ENCODE results near the gene MRGPRE. TPM values are rescaled to one million over a fixed set of nuclear protein-coding genes. Genes with fewer than 3 reads are reported as not detected.

MRGPRE gene
- total RNA-seq, 6 donors from 2014 or later = 0.26 TPM; not detected in 5

DNA sequence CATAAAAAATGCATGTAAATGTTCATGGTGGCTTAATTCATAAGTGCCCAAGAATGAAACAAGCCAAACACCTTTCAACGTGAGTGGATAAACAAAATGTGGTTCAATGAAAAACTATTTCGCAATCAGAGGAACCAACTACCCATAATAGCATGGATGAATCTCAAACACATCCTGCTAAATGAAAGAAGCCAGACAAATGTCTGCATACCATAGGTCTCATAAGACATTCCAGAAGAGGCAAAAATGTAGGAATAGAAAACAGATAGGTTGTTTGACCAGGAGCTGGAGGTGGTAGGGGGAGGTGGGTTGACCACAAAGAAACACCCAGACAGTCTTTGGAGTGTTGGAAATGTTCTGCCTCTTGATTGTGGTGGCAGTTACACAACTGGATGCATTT lies 53.9 kb downstream of the MRGPRE start:
- DNase-seq = no peak
- Histone ChIP-seq H3K4me1 (no peaks in the 10 kb centered on the region), H3K9me3 (peaks cover 0 to 9% (median 2%) of the 10 kb centered on the region in 4 donors), H3K27me3 (no peaks in the 10 kb centered on the region), H3K4me3 (no peak overlapping the region), H3K27ac (no peak overlapping the region), H3K36me3 (no peaks in the 10 kb centered on the region)
- TF ChIP-seq, protein P1, sequence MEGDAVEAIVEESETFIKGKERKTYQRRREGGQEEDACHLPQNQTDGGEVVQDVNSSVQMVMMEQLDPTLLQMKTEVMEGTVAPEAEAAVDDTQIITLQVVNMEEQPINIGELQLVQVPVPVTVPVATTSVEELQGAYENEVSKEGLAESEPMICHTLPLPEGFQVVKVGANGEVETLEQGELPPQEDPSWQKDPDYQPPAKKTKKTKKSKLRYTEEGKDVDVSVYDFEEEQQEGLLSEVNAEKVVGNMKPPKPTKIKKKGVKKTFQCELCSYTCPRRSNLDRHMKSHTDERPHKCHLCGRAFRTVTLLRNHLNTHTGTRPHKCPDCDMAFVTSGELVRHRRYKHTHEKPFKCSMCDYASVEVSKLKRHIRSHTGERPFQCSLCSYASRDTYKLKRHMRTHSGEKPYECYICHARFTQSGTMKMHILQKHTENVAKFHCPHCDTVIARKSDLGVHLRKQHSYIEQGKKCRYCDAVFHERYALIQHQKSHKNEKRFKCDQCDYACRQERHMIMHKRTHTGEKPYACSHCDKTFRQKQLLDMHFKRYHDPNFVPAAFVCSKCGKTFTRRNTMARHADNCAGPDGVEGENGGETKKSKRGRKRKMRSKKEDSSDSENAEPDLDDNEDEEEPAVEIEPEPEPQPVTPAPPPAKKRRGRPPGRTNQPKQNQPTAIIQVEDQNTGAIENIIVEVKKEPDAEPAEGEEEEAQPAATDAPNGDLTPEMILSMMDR (IDR thresholded peaks at IDR 0.05) = no peak
- TF ChIP-seq EP300 (IDR thresholded peaks at IDR 0.05) = no peak
- WGBS, 2 donors = 40 to 42% methylated on average over 2 of the region's 2 CpGs
- ATAC-seq (ENCODE audit: low FRiP score in 2 of 2) = no peak

DNA sequence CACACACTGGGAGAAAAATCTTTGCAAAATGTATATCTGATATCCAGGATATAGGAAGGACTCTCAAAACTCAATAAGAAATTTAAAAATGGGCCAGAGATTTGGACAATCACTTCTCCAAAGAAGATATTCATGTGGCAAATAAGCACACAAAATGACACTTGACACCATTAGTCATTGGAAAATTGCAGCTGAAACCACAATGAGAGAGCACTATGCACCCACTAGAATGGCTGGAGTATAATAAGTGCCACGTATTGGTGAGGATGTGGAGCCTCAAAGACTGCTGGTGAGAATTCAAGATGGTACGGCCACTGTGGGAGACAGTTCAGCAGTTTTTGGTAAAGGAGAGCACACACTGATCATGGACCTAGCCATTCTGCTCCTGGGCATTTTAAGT lies 54.3 kb downstream of the MRGPRE start:
- no peak for DNase-seq
- ATAC-seq (ENCODE audit: low FRiP score in 2 of 2) = no peak
- Histone ChIP-seq H3K27me3 (no peaks in the 10 kb centered on the region), H3K36me3 (no peaks in the 10 kb centered on the region), H3K9me3 (peaks cover 0 to 9% (median 2%) of the 10 kb centered on the region in 4 donors), H3K27ac (no peak overlapping the region), H3K4me1 (no peaks in the 10 kb centered on the region), H3K4me3 (no peak overlapping the region)
- 66 to 74% methylated on average over 2 of the region's 2 CpGs for WGBS, 2 donors
- TF ChIP-seq POLR2A (IDR thresholded peaks at IDR 0.05) (no peak), EP300 (IDR thresholded peaks at IDR 0.05) (no peak), POLR2AphosphoS5 (IDR thresholded peaks at IDR 0.05) (no peak)
- TF ChIP-seq, protein P1 (IDR thresholded peaks at IDR 0.05) = no peak

Other genes starting within 250 kb of the MRGPRE start
- 100 to 1,000 TPM in 3 of 6 donors, 10 to 100 TPM in 3; 81.1 to 194 (median 103) TPM for gene NAP1L4, start 240.1 kb downstream of the MRGPRE start, total RNA-seq
- 10 to 100 TPM; 28.9 to 54.1 (median 43.0) TPM for gene CARS1, start 175.0 kb downstream of the MRGPRE start, total RNA-seq
- 10 to 100 TPM; 23.4 to 66.9 (median 48.3) TPM for gene OSBPL5, start 67.1 kb downstream of the MRGPRE start, total RNA-seq
- not detected for gene MRGPRG, start 13.6 kb downstream of the MRGPRE start, total RNA-seq
- gene ZNF195, start 146.7 kb upstream of the MRGPRE start, total RNA-seq = 10 to 100 TPM; 15.7 to 24.1 (median 18.7) TPM

All from upper lobe of left lung (tissue), 6 donors.